HepG2 (cell line): ENCODE results near the gene MAN1B1. TPM values are rescaled to one million over a fixed set of nuclear protein-coding genes. Genes with fewer than 3 reads are reported as not detected.

ENCODE experiments used
- ARNT2 ChIP-seq: sonication (generic); formaldehyde crosslinking; IDR thresholded peaks from 2 replicates; pipeline ENCODE4 v1.8.0; 2022; ENCODE audit warnings: mild to moderate bottlenecking, low read depth, missing genetic modification reagents, moderate library complexity
- EEA1 ChIP-seq: sonication (generic); formaldehyde crosslinking; IDR thresholded peaks from 2 replicates; pipeline ENCODE4 v1.5.1; 2020; ENCODE audit warnings: mild to moderate bottlenecking, missing genetic modification reagents, borderline replicate concordance
- HDAC6 ChIP-seq: fragments of 200-600 bp; sonication (generic); IDR thresholded peaks from 2 replicates; pipeline ENCODE4 v1.7.0; 2017; ENCODE audit warnings: mild to moderate bottlenecking, antibody characterized with exemption, low read length, low read depth
- KLF15 ChIP-seq: sonication (generic); formaldehyde crosslinking; IDR thresholded peaks from 2 replicates; pipeline ENCODE4 v1.8.1; 2023; ENCODE audit warnings: borderline replicate concordance, mild to moderate bottlenecking, inconsistent platforms, missing genetic modification reagents, mixed read lengths
- KLF16 ChIP-seq, 2 experiments: sonication (generic) in 1 of 2; formaldehyde crosslinking in 1 of 2; IDR thresholded peaks; 2 replicates each; pipeline versions ENCODE4 v1.6.1 to v1.8.0; 2016 to 2023; ENCODE audit warnings: missing genetic modification reagents in 2 of 2, missing compliant biosample characterization in 1 of 2
- PHF21A ChIP-seq: sonication (generic); formaldehyde crosslinking; IDR thresholded peaks from 2 replicates; pipeline ENCODE4 v1.5.0; 2020; ENCODE audit warnings: mild to moderate bottlenecking, missing genetic modification reagents
- SRSF4 ChIP-seq: fragments of 200-400 bp; formaldehyde crosslinking; IDR thresholded peaks from one replicate; pipeline ENCODE4 v1.6.1; 2018; ENCODE audit warnings: mild to moderate bottlenecking, low read depth, low read length, moderate library complexity; ENCODE audit not compliant: poor library complexity, severe bottlenecking
- TCF12 ChIP-seq, 2 experiments: fragments of 450-650 bp in 1 of 2; sonication (generic) in 1 of 2; formaldehyde crosslinking in 1 of 2; IDR thresholded peaks; 2 replicates each; pipeline versions ENCODE4 v1.6.1 to v1.8.0; 2017 to 2022; ENCODE audit warnings: antibody characterized with exemption in 1 of 2, mild to moderate bottlenecking in 1 of 2, missing genetic modification reagents in 1 of 2, moderate library complexity in 1 of 2
- U2AF2 ChIP-seq: fragments of 200-400 bp; formaldehyde crosslinking; IDR thresholded peaks from 2 replicates; pipeline ENCODE4 v1.6.1; 2017; ENCODE audit warnings: low read depth, mild to moderate bottlenecking, low read length
- ZBTB3 ChIP-seq: sonication (generic); formaldehyde crosslinking; IDR thresholded peaks from 2 replicates; pipeline ENCODE4 v1.4.0; 2020; ENCODE audit warnings: low read depth, mild to moderate bottlenecking, moderate library complexity, missing genetic modification reagents, borderline replicate concordance
- ZFP62 ChIP-seq: sonication (generic); formaldehyde crosslinking; IDR thresholded peaks from 2 replicates; pipeline ENCODE4 v1.4.0; 2020; ENCODE audit warnings: missing genetic modification reagents
- ZMYM2 ChIP-seq: sonication (generic); formaldehyde crosslinking; IDR thresholded peaks from 2 replicates; pipeline ENCODE4 v1.8.0; 2022; ENCODE audit warnings: mild to moderate bottlenecking, missing genetic modification reagents
- ZNF12 ChIP-seq: sonication (generic); formaldehyde crosslinking; IDR thresholded peaks from 2 replicates; pipeline ENCODE4 v1.5.0; 2020; ENCODE audit warnings: missing genetic modification reagents
- ZNF136 ChIP-seq: sonication (generic); formaldehyde crosslinking; IDR thresholded peaks from 2 replicates; pipeline ENCODE4 v1.8.1; 2022; ENCODE audit warnings: low read depth, mild to moderate bottlenecking, moderate library complexity, missing genetic modification reagents
- ZNF3 ChIP-seq: IDR thresholded peaks from 2 replicates; pipeline ENCODE4 v1.7.0; 2017; ENCODE audit warnings: inconsistent platforms
- ZNF616 ChIP-seq: sonication (generic); formaldehyde crosslinking; IDR thresholded peaks from 2 replicates; pipeline ENCODE4 v1.5.0; 2020; ENCODE audit warnings: low read depth, mild to moderate bottlenecking, missing genetic modification reagents
- ZNF724P ChIP-seq: sonication (generic); formaldehyde crosslinking; IDR thresholded peaks from 2 replicates; pipeline ENCODE4 v1.8.0; 2022; ENCODE audit warnings: missing genetic modification reagents, borderline replicate concordance
- ZNF781 ChIP-seq: sonication (generic); formaldehyde crosslinking; IDR thresholded peaks from 2 replicates; pipeline ENCODE4 v1.5.1; 2020; ENCODE audit warnings: borderline replicate concordance, mild to moderate bottlenecking, missing genetic modification reagents; ENCODE audit errors: not compliant biosample characterization
- polyA plus RNA-seq, 8 experiments: library from polyadenylated mRNA; depleted of rRNA in 3 of 8; stranded (reverse) in 7 of 8; unstranded in 1 of 8; fragments of >200 nt; fragmentation: Illumina TruSeq in 4 of 8; extraction: Trizol in 4 of 8; gene quantifications; 2 replicates each; pipeline versions ENCODE4 v1.2.1 to v1.2.3, GENCODE V29; 2011 to 2016; ENCODE audit warnings: low read depth in 4 of 8, missing spikeins in 1 of 8, mixed read lengths in 1 of 8; ENCODE audit not compliant: insufficient read depth in 1 of 8
- total RNA-seq, 5 experiments: library from RNA; depleted of rRNA; stranded (reverse); fragments of >200 nt; fragmentation: Illumina TruSeq; extraction: Trizol; gene quantifications; 2 replicates each; pipeline ENCODE4 v1.2.3, GENCODE V29; 2016; ENCODE audit warnings: low read depth in 1 of 5
- TF ChIP-seq, protein P1 (sequence below): sonication (generic); formaldehyde crosslinking; IDR thresholded peaks from 2 replicates; pipeline ENCODE4 v1.5.1; 2020; ENCODE audit warnings: mild to moderate bottlenecking, missing genetic modification reagents, moderate library complexity
- TF ChIP-seq, protein P2 (sequence below): IDR thresholded peaks from 2 replicates; pipeline ENCODE4 v1.6.1; 2016; ENCODE audit warnings: missing compliant biosample characterization, missing genetic modification reagents, borderline replicate concordance
- TF ChIP-seq, protein P3 (sequence below): sonication (generic); formaldehyde crosslinking; IDR thresholded peaks from 2 replicates; pipeline ENCODE4 v1.5.0; 2020; ENCODE audit warnings: missing genetic modification reagents
- TF ChIP-seq, protein P4 (sequence below): sonication (generic); formaldehyde crosslinking; IDR thresholded peaks from 2 replicates; pipeline ENCODE4 v1.4.0; 2020; ENCODE audit warnings: low read depth, mild to moderate bottlenecking, missing genetic modification reagents

Gene MAN1B1
- total and polyA plus RNA-seq, 2 of the 13 experiments (the other 11 are each of a cell fraction or from before 2014, with no cell fraction given), result 48.9 to 59.5 TPM

DNA sequence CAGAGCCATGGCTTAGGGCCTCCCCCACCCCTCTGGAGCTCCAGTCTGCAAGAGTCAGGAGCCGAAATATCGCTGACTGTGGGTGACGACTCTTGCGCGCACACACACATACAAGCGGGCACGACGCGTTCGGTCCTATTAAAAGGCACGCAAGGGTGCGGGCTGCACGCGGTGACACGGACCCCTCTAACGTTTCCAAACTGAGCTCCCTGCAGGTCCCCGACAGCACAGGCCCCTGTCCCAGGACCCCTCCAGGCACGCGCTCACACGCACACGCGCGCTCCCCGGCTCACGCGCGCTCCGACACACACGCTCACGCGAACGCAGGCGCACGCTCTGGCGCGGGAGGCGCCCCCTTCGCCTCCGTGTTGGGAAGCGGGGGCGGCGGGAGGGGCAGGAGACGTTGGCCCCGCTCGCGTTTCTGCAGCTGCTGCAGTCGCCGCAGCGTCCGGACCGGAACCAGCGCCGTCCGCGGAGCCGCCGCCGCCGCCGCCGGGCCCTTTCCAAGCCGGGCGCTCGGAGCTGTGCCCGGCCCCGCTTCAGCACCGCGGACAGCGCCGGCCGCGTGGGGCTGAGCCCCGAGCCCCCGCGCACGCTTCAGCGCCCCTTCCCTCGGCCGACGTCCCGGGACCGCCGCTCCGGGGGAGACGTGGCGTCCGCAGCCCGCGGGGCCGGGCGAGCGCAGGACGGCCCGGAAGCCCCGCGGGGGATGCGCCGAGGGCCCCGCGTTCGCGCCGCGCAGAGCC is 52.1 kb downstream of the MAN1B1 start, which contains the start of gene GRIN1 (continued):
- no peak for TF ChIP-seq EEA1 (CRISPR knock-in tag)
- no peak for TF ChIP-seq SRSF4
- no peak for TF ChIP-seq TCF12 (IDR thresholded peaks at IDR 0.05)
- no peak for TF ChIP-seq TCF12 (CRISPR knock-in tag; IDR thresholded peaks at IDR 0.05)
- TF ChIP-seq ZNF136 (CRISPR knock-in tag), result no peak
- no peak for TF ChIP-seq KLF15 (CRISPR knock-in tag)
- TF ChIP-seq, protein P1, sequence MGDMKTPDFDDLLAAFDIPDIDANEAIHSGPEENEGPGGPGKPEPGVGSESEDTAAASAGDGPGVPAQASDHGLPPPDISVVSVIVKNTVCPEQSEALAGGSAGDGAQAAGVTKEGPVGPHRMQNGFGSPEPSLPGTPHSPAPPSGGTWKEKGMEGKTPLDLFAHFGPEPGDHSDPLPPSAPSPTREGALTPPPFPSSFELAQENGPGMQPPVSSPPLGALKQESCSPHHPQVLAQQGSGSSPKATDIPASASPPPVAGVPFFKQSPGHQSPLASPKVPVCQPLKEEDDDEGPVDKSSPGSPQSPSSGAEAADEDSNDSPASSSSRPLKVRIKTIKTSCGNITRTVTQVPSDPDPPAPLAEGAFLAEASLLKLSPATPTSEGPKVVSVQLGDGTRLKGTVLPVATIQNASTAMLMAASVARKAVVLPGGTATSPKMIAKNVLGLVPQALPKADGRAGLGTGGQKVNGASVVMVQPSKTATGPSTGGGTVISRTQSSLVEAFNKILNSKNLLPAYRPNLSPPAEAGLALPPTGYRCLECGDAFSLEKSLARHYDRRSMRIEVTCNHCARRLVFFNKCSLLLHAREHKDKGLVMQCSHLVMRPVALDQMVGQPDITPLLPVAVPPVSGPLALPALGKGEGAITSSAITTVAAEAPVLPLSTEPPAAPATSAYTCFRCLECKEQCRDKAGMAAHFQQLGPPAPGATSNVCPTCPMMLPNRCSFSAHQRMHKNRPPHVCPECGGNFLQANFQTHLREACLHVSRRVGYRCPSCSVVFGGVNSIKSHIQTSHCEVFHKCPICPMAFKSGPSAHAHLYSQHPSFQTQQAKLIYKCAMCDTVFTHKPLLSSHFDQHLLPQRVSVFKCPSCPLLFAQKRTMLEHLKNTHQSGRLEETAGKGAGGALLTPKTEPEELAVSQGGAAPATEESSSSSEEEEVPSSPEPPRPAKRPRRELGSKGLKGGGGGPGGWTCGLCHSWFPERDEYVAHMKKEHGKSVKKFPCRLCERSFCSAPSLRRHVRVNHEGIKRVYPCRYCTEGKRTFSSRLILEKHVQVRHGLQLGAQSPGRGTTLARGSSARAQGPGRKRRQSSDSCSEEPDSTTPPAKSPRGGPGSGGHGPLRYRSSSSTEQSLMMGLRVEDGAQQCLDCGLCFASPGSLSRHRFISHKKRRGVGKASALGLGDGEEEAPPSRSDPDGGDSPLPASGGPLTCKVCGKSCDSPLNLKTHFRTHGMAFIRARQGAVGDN (CRISPR knock-in tag), result 0 out of 2 replicates have a peak, but pooled peaks have one; percentile 20
- TF ChIP-seq, protein P2, sequence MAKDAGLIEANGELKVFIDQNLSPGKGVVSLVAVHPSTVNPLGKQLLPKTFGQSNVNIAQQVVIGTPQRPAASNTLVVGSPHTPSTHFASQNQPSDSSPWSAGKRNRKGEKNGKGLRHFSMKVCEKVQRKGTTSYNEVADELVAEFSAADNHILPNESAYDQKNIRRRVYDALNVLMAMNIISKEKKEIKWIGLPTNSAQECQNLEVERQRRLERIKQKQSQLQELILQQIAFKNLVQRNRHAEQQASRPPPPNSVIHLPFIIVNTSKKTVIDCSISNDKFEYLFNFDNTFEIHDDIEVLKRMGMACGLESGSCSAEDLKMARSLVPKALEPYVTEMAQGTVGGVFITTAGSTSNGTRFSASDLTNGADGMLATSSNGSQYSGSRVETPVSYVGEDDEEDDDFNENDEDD (CRISPR knock-in tag), result no peak
- no peak for TF ChIP-seq ZFP62
- TF ChIP-seq HDAC6, result no peak
- TF ChIP-seq ZNF12 (CRISPR knock-in tag), result no peak
- peak; percentile 84 for TF ChIP-seq ARNT2 (CRISPR knock-in tag)
- TF ChIP-seq U2AF2, result no peak
- TF ChIP-seq KLF16 (CRISPR knock-in tag; IDR thresholded peaks at IDR 0.05), result no peak
- TF ChIP-seq, protein P3, sequence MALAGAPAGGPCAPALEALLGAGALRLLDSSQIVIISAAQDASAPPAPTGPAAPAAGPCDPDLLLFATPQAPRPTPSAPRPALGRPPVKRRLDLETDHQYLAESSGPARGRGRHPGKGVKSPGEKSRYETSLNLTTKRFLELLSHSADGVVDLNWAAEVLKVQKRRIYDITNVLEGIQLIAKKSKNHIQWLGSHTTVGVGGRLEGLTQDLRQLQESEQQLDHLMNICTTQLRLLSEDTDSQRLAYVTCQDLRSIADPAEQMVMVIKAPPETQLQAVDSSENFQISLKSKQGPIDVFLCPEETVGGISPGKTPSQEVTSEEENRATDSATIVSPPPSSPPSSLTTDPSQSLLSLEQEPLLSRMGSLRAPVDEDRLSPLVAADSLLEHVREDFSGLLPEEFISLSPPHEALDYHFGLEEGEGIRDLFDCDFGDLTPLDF (CRISPR knock-in tag), result no peak
- TF ChIP-seq ZBTB3 (CRISPR knock-in tag), result no peak
- TF ChIP-seq ZNF724P (CRISPR knock-in tag), result no peak
- TF ChIP-seq, protein P4, sequence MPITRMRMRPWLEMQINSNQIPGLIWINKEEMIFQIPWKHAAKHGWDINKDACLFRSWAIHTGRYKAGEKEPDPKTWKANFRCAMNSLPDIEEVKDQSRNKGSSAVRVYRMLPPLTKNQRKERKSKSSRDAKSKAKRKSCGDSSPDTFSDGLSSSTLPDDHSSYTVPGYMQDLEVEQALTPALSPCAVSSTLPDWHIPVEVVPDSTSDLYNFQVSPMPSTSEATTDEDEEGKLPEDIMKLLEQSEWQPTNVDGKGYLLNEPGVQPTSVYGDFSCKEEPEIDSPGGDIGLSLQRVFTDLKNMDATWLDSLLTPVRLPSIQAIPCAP (CRISPR knock-in tag), result no peak
- no peak for TF ChIP-seq ZMYM2 (CRISPR knock-in tag)
- no peak for TF ChIP-seq ZNF3
- no peak for TF ChIP-seq ZNF616 (CRISPR knock-in tag)
- no peak for TF ChIP-seq PHF21A (CRISPR knock-in tag)
- no peak for TF ChIP-seq ZNF781 (CRISPR knock-in tag)
